Measurements from ENCODE around the gene MAP3K5.
A peak's percentile ranks its signal among the peaks of the same experiment; 100 is the strongest.
"Not testable (repeated sequence)": the region's sequence is repeated elsewhere in the genome, so short reads cannot be mapped to it uniquely, and the experiment has no call there.

Gene MAP3K5

DNA sequence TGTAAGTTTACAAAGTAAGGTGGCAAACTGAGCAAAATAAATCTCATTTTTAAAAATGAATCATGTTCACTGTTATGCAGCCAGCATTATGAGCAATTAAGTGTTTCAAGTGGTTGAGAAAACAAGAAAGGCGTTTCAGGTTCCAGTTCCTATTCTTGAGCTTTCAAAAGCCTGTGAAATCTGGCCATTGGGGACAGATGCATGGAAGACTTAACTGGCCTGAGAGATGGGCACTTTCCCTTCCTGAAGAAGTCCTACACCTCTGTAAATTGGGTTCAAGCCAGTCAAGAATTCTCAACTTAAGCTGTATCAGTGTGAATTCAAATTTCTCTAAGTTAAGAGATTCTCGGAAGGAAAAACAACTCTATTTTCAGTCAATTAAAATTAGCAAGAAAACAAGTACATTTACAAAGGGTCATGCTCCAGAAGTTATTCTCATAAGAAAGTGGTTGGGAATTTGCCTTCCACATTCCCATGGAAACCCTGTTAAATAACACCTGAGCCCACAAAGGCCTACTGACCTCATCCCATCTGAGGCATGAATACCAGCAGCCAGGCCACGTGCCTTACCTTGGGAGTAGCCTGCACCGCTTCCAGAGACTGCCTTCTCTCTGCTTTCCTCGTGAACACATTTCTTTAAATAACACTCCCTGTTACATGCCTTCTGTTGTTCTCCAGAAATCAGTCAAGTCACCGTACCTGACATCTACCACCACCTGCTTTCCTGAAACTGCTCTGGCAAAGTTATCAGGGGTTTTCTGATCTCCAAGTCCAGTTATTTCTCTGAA, 19.4 kb downstream of the MAP3K5 start:
- DNase-seq (ENCODE audit: low read depth, low spot score): peak; percentile 67

DNA sequence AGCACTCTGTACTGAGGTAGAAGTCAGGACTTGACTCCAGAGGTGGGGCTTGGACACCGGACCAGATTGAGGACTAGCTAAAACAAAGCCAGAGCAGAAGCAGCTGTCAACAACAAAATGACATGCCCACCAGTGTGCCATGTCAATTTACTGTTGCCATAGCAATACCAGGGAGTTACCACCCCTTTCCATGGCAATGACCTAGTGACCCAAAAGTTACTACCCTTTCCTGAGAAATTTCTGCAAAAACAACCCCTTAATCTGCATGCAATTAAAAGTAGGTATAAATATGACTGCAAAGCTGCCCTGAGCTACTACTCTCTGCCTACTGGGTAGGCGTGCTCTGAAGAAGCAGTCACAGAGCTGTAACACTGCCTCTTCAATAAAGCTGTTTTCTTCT, 21.0 kb downstream of the MAP3K5 start:
- no peak for DNase-seq (ENCODE audit: low read depth, low spot score)

DNA sequence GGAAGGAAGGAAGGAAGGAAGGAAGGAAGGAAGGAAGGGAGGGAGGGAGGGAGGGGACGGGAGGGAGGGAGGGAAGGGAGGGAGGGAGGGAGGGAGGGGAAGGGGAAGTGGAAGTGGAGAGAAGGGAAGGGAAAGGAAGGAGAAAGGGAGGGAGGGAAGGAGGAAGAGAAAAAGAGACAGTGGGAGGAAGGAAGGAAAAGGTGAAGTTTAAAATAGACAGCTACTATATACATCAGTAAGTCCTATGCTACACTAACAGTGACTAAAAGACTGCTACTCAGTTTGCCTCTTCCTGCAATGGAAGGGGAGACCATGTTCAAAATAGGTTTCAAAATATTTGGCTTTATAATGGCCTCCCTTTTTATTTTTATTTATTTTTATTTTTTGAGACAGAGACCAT, 22.5 kb downstream of the MAP3K5 start:
- no peak for DNase-seq (ENCODE audit: low read depth, low spot score)

DNA sequence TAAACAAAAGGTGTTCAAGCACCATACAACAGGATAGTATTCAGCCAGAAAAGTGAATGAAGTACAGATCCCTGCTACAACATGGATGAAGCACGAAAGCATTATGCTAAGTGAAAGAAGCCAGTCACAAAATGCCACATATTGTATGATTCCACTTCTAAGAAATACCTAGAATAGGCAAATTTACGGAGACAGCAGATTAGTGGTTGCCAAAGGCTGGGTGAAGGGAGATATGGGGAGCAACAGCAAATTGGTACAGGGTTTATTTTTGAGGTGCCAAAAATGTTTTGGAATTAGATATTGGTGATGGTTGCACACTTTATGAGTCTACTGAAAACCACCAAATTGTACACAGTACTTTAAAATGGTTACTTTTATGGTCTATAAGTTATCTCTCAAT, 23.2 kb downstream of the MAP3K5 start:
- DNase-seq (ENCODE audit: low read depth, low spot score): no peak

DNA sequence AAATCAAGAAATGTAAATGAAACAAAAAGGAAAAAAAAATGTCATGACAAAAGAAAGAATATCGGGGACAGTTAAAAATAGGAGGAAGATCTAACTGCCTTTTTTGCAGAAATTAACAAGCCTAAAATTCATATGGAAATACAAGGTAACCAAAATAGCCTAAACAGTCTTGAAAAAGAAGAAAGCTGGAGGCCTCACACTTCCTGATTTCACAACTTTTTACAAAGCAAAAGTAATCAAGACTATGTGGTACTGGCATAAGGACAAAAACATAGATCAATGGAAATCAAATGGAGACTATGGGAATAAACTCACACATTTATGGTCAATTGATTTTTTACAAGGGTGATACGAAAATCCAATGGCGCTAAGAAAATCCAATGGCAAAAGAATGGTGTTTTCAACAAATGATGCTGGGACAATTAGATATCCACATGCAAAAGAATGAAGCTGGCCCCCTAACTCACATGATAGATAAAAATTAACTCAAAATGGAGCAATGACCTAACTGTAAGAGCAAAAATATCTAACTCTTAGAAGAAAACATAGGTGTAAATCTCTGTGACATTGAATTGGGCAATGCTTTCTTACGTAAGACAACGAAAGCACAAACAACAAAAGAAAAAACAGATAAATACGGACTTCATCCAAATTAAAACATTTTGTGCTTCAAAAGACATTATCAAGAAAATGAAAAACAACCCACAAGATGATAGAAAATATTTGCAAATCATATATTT, 24.5 kb downstream of the MAP3K5 start:
- no peak for DNase-seq (ENCODE audit: low read depth, low spot score)

DNA sequence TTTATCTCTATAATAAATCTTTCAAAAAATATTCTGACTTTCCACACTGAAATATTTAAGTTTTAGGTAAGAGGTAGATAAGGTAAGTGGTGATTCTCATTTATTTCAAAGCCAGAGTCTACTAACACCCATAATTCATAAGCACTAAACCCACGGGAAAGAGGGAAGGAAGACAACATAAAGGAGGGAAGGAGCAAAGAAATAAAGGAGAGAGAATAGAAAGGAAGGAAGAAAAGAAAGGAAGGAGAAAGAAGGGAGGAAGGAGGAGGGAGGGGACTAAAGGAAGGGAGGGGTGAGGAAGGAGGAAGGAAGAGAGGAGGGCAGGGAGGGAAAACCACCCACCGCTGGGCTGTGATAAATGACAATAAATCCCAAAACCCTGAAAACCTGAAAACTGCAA, 25.2 kb downstream of the MAP3K5 start:
- no peak for DNase-seq (ENCODE audit: low read depth, low spot score)

DNA sequence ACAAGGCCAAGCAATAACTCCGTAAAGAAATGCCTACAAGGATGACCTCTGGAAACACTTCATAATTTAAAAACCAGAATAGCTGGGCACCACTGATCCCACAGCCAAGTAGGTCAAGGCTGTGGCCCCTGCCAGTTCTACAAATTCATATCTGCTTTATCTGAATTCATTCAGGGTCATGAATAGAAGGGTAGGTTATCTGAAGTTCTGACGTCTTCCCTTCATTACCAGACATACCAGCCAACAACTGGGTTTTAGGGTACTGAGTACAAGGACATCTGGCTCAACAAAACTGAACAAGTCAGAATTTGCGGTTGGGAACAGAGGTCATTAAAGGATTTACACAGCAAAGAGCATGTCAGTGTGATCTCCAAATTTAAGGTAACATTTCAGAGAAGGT, 26.0 kb downstream of the MAP3K5 start:
- no peak for DNase-seq (ENCODE audit: low read depth, low spot score)

DNA sequence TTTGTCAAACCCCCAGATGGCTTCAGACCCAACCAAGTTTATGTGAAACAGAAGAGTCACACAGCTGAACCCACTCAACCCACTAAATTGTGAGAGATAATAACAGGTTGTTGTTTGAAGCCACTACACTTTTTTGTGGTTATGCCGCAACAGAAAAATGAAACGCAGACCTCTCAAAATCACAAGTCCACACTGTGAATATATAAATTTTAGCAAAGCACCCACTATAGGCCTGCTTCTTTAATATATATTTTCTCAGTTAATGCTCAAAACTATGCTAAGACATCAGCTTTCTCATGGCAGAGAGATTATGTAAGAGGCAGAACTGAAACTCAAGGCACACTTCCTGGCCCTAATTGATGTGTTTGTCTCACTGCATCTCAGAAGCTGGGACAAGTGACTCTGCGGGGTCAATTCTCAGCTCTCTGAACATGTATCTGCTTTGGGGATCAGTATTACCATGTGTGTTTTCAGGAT, 27.7 kb downstream of the MAP3K5 start:
- no peak for DNase-seq (ENCODE audit: low read depth, low spot score)

DNA sequence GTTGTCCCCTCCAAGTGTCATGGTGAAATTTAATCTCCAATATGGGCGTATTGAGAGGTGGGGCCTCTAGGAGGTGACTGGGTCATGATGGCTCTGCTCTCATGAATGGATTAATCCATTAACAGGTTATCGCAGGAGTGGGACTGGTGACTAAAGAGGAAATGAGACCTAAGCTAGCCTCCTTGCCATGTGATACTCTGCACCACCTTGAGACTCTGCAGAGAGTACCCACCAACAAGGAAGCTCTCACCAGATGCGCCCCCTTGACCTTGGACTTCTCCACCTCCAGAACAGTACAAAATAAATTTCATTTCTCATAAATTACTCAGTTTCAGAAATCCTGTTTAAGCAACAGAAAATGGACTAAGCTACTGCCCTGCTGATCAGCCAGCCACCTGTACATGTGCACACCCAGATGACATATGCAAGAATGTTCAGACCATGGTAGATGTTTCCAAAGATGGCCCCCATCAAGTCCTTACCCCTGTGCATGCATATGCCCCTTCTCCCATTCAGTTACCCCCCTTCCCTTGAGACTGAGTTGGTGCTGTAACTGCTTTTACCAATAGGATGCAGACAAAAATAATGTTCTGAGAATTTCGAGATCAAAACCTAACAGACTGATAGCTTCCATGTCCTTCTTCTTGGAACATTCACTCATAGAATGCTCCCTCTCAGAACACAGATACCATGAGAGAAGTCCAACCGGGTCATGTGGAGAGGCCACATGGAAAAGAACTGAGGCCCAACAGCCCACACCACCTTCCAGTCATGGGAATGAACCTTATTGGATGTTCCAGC, 28.4 kb downstream of the MAP3K5 start:
- no peak for DNase-seq (ENCODE audit: low read depth, low spot score)

DNA sequence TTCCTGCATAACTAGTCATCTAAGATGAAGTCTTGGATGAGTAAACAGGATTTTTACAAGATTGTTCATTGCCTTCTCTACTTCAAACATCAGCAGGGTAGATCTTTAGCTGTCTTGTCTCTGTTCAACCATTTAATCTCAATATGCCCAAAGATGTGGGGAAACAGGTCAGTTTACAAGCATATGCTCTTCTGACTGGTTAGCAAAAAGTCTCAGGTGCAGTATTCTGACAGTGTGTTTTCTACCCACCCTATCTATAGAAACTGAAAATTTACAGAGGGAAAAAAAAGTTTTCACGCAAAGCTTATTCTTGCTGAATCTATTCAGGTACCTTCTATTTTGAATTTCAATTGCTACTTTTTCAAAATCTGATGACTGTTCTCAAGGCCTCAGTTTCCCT, 29.0 kb downstream of the MAP3K5 start:
- no peak for DNase-seq (ENCODE audit: low read depth, low spot score)

DNA sequence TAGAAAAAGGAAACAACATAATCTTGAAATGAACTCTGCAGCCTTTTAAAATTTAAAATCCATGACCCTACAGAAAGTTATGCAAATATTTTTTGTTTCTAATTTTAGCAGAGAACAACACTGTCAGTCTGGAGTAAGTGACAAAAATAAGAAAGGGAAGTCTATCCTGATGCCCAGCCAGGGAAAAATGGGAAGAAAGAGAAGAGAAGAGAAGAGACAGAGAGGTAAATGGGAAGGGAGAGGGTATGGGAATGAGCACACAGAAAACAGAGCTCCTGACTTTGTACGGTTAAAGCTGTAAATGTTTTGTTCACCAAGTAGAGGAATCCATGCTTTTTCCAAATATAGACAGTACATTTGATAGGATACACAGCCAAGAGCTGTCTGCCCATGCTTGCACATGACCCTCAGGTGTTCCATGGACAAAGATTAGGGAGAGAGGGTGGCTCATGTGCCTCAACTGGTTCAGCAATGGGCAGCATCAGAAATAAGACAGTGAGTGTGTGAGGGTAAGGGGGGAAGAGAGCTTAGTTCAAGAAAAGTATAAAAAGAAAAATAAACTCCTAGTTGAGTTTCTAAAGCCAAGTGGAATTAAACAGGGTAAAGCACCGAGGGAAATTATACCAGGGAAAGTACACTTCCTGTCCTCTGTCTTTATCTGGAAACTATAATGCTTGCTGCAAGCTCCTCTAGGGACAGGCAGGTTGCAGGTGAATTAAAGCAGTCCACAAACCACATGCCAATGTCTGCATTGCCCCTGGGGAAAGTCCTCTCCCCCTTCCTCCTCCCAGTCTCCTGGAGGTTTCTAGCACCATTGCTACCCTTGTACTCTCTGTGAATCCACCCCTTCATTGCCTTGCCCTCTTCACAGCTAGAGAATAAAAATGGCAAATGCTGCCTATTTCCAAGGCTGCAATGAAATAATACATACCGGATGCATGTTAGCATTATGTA, 30.0 kb downstream of the MAP3K5 start:
- no peak for DNase-seq (ENCODE audit: low read depth, low spot score)

DNA sequence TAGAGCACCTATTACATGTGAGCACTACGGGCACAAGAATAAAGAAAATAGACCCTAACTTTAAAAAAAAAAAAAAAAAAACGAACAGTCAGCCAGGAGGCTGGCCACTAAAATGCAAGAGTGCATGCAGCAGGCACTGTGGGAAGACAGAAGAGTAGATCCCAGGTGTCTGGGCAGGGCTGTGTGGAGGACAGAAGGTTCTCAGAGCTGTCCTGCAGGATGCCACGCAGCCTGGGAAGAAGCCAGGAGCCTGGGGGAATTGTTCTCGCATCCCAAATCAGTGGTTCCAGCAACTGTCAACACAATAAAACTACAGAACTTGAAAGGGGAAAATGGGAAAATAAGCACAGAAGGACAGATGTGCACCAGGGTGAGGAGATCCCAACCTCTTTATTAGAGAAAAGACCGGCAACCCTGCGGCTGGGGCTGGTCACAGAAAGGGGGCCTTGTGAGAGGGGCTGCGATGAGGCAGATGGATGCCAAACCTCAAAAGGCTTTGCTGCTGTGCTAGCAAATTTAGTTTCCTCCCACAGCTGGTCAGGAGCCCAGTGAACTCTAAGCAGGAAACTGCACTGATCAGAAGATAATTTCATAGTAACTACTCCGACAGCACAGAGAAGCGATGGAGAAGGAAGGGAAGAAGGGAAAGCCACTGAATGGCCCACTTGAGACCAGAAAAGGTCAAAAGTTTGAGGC, 30.9 kb downstream of the MAP3K5 start:
- no peak for DNase-seq (ENCODE audit: low read depth, low spot score)

DNA sequence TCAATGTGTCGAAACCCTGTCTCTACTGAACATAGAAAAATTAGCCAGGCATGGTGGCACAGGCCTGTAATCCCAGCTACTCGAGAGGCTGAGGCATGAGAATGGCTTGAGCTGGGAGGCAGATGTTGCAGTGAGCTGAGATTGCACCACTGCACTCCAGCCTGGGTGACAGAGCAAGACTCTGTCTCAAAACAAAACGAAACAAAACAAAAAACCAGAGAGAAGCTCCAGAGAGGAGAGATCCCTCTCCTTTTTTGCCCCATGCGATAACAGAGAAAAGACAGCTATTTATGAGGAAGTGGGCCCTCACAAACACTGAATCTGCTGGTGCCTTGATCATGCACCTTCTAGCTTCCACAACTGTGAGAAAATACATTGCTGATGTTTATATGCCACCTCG, 31.5 kb downstream of the MAP3K5 start:
- DNase-seq (ENCODE audit: low read depth, low spot score): not testable (repeated sequence)

DNA sequence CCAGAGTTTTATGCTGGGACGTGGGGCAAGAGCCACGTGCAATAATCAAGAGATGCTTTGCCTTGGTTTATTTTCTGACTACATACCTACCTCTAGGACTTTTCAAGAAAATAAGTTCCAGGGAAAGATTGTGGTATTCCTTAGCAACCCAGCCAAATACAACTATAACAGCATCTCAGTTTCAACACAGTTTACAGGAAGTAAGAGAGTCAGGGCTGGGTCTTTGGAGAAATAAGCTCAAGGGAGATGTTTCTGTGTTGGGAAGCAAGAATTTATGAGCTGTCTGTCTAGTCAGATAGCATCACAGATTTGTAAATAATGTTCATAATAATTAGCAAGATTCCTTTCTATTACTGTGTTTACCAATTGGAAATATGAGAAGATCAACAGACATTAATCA, 35.1 kb downstream of the MAP3K5 start:
- no peak for DNase-seq (ENCODE audit: low read depth, low spot score)

DNA sequence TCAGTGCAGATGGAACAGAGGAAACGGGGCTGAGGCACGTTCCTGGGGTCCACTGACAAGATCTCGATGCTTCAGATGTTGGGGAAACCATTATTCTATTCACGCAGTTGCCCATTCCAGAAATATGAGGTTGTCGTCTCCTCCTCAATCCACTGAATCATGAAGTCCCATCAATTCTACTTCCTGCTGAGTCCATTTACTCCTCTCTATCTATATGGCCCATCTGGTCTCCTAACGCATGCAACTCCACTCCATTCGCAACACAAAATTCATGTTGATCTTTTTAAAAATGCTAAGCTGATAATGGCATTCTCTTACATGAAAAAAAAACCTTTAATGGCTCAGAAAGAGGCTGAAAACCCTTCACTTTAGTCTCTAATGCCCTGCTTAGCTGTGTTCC, 37.5 kb downstream of the MAP3K5 start:
- DNase-seq (ENCODE audit: low read depth, low spot score): no peak

DNA sequence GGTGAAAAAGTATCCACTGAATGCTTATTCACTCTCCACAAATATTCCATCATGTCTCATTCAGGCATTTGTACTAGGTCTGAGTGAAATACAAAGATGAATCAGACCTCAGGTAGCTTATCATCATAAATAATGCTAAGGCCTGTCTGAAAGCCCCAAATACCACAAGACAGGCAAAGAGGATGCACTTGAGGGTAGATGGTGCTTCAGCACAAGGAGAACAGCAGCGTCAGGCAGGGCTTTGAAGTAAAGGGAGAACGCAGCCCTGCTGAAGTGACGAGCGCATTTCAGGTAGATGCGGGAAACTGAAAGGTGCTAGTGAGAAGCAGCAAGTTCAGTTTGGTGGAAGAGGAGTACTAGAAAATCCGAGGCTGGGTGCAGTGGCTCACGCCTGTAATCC, 38.7 kb downstream of the MAP3K5 start:
- DNase-seq (ENCODE audit: low read depth, low spot score): no peak

DNA sequence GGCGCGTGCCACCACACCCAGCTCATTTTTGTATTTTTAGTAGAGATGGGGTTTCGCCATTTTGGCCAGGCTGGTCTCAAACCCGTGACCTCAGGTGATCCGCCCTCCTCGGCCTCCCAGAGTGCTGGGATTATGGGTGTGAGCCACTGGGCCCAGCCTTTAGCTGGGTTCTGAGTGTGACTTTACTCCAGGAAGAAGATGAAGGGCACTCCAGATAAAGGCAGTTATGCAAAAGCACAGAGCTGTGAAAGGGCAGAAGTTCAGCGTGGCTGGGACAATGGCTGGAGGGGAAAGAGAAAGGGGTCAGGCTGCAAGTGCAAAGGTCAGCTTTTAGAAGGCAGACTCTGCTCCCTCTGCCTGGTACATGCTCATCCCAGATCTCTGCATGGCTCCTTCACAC, 39.7 kb downstream of the MAP3K5 start:
- DNase-seq (ENCODE audit: low read depth, low spot score): no peak

DNA sequence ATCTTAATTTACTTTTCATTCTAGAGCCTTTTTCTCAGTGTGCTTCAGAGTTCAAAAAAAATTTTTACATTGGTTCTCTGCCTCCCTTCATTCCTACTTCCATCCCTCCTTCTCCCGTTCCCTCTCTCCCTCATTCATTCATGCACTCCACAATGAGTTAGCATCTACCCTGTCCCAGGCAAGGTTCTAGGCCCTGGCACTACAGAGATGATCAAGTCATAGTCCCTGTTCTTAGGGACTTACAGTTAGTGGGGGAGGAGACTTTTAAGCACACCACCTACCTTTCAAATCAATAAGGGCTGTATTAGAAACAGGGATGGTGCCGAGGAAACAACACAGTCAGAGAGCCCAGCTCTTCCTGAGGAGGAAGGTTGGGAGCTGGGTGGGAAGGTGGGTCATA, 40.3 kb downstream of the MAP3K5 start:
- no peak for DNase-seq (ENCODE audit: low read depth, low spot score)

DNA sequence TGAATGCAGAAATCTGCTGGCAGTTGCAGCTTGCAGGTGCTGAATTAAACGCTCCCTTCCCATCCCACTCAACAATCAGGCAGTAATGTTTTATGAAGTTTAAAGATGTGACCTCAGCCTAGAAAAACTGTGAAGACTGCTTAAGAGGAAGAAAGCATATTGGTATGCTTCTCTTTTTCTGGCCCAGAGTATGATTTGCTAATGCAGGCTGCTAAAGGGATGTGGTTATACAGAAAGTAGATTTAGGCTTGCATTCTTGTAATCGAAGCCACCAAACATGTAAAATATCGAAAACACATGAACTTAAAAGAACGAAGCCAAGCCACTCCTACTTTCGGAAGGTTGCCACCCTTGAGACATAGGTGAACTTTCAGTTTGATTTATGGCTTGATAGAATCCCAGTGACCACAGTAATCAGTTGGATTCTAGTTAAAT, 40.7 kb downstream of the MAP3K5 start:
- no peak for DNase-seq (ENCODE audit: low read depth, low spot score)

DNA sequence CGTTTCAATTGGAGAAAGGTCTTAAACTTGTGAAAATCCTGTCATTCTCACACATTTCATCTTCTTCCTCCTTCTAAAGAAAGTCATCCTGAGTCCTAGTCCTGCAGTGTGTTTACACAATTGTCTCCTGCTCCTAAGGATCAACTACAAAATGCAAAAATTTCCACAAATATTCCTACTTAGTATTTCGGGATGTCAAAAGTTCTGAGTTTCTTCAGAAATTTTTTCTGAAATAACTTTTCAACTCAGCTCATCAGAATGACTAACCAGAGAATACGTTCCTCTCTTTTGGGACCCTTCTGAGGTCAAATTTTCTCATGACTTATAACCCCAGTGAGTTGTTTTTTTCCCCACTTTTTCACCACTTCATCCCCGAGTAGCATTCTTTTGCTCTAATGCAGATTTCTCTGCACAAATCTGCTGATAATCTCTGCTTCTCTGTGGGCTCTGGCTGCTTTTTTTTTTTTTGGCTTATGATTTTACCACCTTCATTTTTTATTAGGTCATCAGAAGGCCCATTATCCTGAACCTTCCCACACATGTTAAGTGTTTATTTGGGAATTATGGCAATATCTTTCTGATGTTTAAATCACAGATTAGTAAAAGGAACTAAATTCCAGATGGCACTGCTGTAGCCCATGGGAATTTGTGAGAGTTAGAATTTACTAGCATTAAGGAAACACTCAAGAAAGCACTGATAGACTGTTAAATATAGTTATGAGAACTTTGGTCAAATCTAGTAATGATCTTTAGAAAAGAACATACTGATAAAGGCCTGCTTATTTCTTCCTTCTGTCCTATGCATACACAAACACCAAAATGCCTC, 41.4 kb downstream of the MAP3K5 start:
- no peak for DNase-seq (ENCODE audit: low read depth, low spot score)
